Measurements from ENCODE around the gene SNX10.

The SNX10 gene

GRCh38 chr7:26370011-26370410, 78.3 kb downstream of the SNX10 start:
- DNase-seq = peak in 2 of 3 donors; percentile 23 to 48

GRCh38 chr7:26372249-26372648, 80.6 kb downstream of the SNX10 start:
- no peak for DNase-seq

- no peak for DNase-seq
Observed at GRCh38 chr7:26372704-26373103, 81.0 kb downstream of the SNX10 start.

GRCh38 chr7:26374647-26375373, 83.1 kb downstream of the SNX10 start:
- DNase-seq = no peak

GRCh38 chr7:26375726-26376174, 84.1 kb downstream of the SNX10 start:
- peak; percentile 31 to 42 (median 36) for DNase-seq

- DNase-seq = peak; percentile 32 to 65 (median 47)
Observed at GRCh38 chr7:26376175-26376917, 84.7 kb downstream of the SNX10 start.

- no peak for DNase-seq
Observed at GRCh38 chr7:26378016-26378415, 86.4 kb downstream of the SNX10 start.

GRCh38 chr7:26379711-26380110, 88.0 kb downstream of the SNX10 start:
- no peak for DNase-seq

- DNase-seq = peak; percentile 45 to 75 (median 73)
Observed at GRCh38 chr7:26381476-26382353, 90.1 kb downstream of the SNX10 start.

GRCh38 chr7:26385240-26385639, 93.6 kb downstream of the SNX10 start:
- no peak for DNase-seq

- no peak for DNase-seq
Observed at GRCh38 chr7:26387731-26388130, 96.1 kb downstream of the SNX10 start.

- DNase-seq = peak; percentile 49 to 57 (median 53)
Observed at GRCh38 chr7:26388256-26388655, 96.6 kb downstream of the SNX10 start.

GRCh38 chr7:26390016-26390415, 98.4 kb downstream of the SNX10 start:
- no peak for DNase-seq

GRCh38 chr7:26393818-26394217, 102.2 kb downstream of the SNX10 start:
- DNase-seq = no peak

- DNase-seq = no peak
Observed at GRCh38 chr7:26397332-26397731, 105.7 kb downstream of the SNX10 start.

GRCh38 chr7:26397796-26398426, 106.2 kb downstream of the SNX10 start:
- DNase-seq = no peak

- DNase-seq = peak; percentile 85 to 95 (median 91)
Observed at GRCh38 chr7:26398427-26398755, 106.7 kb downstream of the SNX10 start.

- peak; percentile 68 to 79 (median 75) for DNase-seq
Observed at GRCh38 chr7:26398756-26399509, 107.3 kb downstream of the SNX10 start.

- no peak for DNase-seq
Observed at GRCh38 chr7:26399736-26400135, 108.1 kb downstream of the SNX10 start.

- DNase-seq = no peak
Observed at GRCh38 chr7:26403640-26404039, 112.0 kb downstream of the SNX10 start.

- no peak for DNase-seq
Observed at GRCh38 chr7:26404189-26404996, 112.7 kb downstream of the SNX10 start.

All from suppressor macrophage treated with lipopolysaccharide for 1 hour (primary cell).